ENCODE measurements around the gene TTC28.
"Not testable (repeated sequence)": the region's sequence is repeated elsewhere in the genome, so short reads cannot be mapped to it uniquely, and the experiment has no call there.

TTC28 gene

GRCh38 chr22:28203286-28203685, 476.4 kb downstream of the TTC28 start:
- Histone ChIP-seq H3K9me3 (ENCODE audit: control insufficient read depth, low read length) (no peaks in the 10 kb centered on the region), H3K27ac (ENCODE audit: insufficient read depth, low read length, poor library complexity, severe bottlenecking) (no peak overlapping the region), H3K4me1 (ENCODE audit: control insufficient read depth, insufficient read depth, low read length, poor library complexity, severe bottlenecking) (no peaks in the 10 kb centered on the region), H3K27me3 (replicated peaks; ENCODE audit: control insufficient read depth, insufficient read depth, low read length, poor library complexity, severe bottlenecking) (no peaks in the 10 kb centered on the region), H3K4me3 (ENCODE audit: insufficient read depth, low read depth, low read length, poor library complexity, severe bottlenecking) (no peak overlapping the region), H3K36me3 (ENCODE audit: control insufficient read depth, insufficient read depth, low read length) (no peaks in the 10 kb centered on the region)
- DNase-seq: no peak

GRCh38 chr22:28198692-28199091, 480.9 kb downstream of the TTC28 start:
- no peaks in the 10 kb centered on the region for H3K27me3 ChIP-seq (replicated peaks; ENCODE audit: control insufficient read depth, insufficient read depth, low read length, poor library complexity, severe bottlenecking)
- DNase-seq: no peak
- no peaks in the 10 kb centered on the region for H3K36me3 ChIP-seq (ENCODE audit: control insufficient read depth, insufficient read depth, low read length)
- no peak overlapping the region for H3K27ac ChIP-seq (ENCODE audit: insufficient read depth, low read length, poor library complexity, severe bottlenecking)
- no peaks in the 10 kb centered on the region for H3K4me1 ChIP-seq (ENCODE audit: control insufficient read depth, insufficient read depth, low read length, poor library complexity, severe bottlenecking)
- no peaks in the 10 kb centered on the region for H3K9me3 ChIP-seq (ENCODE audit: control insufficient read depth, low read length)
- H3K4me3 ChIP-seq (ENCODE audit: insufficient read depth, low read depth, low read length, poor library complexity, severe bottlenecking): no peak overlapping the region

GRCh38 chr22:28191571-28191970, 488.1 kb downstream of the TTC28 start:
- DNase-seq: not testable (repeated sequence)

GRCh38 chr22:28188178-28188879, 491.3 kb downstream of the TTC28 start:
- Histone ChIP-seq H3K36me3 (ENCODE audit: control insufficient read depth, insufficient read depth, low read length) (no peaks in the 10 kb centered on the region), H3K4me1 (ENCODE audit: control insufficient read depth, insufficient read depth, low read length, poor library complexity, severe bottlenecking) (no peaks in the 10 kb centered on the region), H3K4me3 (ENCODE audit: insufficient read depth, low read depth, low read length, poor library complexity, severe bottlenecking) (no peak overlapping the region), H3K27me3 (replicated peaks; ENCODE audit: control insufficient read depth, insufficient read depth, low read length, poor library complexity, severe bottlenecking) (peaks cover 3% of the 10 kb centered on the region), H3K9me3 (ENCODE audit: control insufficient read depth, low read length) (no peaks in the 10 kb centered on the region), H3K27ac (ENCODE audit: insufficient read depth, low read length, poor library complexity, severe bottlenecking) (no peak overlapping the region)
- DNase-seq: no peak

More at GRCh38 chr22:28191571-28191970, 488.1 kb downstream of the TTC28 start:
- H3K27me3 ChIP-seq (replicated peaks; ENCODE audit: control insufficient read depth, insufficient read depth, low read length, poor library complexity, severe bottlenecking); H3K27ac ChIP-seq (ENCODE audit: insufficient read depth, low read length, poor library complexity, severe bottlenecking); H3K9me3 ChIP-seq (ENCODE audit: control insufficient read depth, low read length); H3K4me1 ChIP-seq (ENCODE audit: control insufficient read depth, insufficient read depth, low read length, poor library complexity, severe bottlenecking); H3K4me3 ChIP-seq (ENCODE audit: insufficient read depth, low read depth, low read length, poor library complexity, severe bottlenecking); H3K36me3 ChIP-seq (ENCODE audit: control insufficient read depth, insufficient read depth, low read length): not testable (repeated sequence)

- H3K4me3 ChIP-seq (ENCODE audit: insufficient read depth, low read depth, low read length, poor library complexity, severe bottlenecking): no peak overlapping the region
- H3K9me3 ChIP-seq (ENCODE audit: control insufficient read depth, low read length): no peaks in the 10 kb centered on the region
- no peak overlapping the region for H3K27ac ChIP-seq (ENCODE audit: insufficient read depth, low read length, poor library complexity, severe bottlenecking)
- DNase-seq: no peak
- H3K36me3 ChIP-seq (ENCODE audit: control insufficient read depth, insufficient read depth, low read length): no peaks in the 10 kb centered on the region
- H3K4me1 ChIP-seq (ENCODE audit: control insufficient read depth, insufficient read depth, low read length, poor library complexity, severe bottlenecking): no peaks in the 10 kb centered on the region
- peaks cover 3% of the 10 kb centered on the region for H3K27me3 ChIP-seq (replicated peaks; ENCODE audit: control insufficient read depth, insufficient read depth, low read length, poor library complexity, severe bottlenecking)
These were observed 492.0 kb downstream of the TTC28 start for GRCh38 chr22:28187612-28188011.

- peaks cover 3% of the 10 kb centered on the region for H3K27me3 ChIP-seq (replicated peaks; ENCODE audit: control insufficient read depth, insufficient read depth, low read length, poor library complexity, severe bottlenecking)
- H3K9me3 ChIP-seq (ENCODE audit: control insufficient read depth, low read length): no peaks in the 10 kb centered on the region
- H3K36me3 ChIP-seq (ENCODE audit: control insufficient read depth, insufficient read depth, low read length): no peaks in the 10 kb centered on the region
- no peak overlapping the region for H3K27ac ChIP-seq (ENCODE audit: insufficient read depth, low read length, poor library complexity, severe bottlenecking)
- DNase-seq: no peak
- no peak overlapping the region for H3K4me3 ChIP-seq (ENCODE audit: insufficient read depth, low read depth, low read length, poor library complexity, severe bottlenecking)
- H3K4me1 ChIP-seq (ENCODE audit: control insufficient read depth, insufficient read depth, low read length, poor library complexity, severe bottlenecking): no peaks in the 10 kb centered on the region
These were observed 493.0 kb downstream of the TTC28 start for GRCh38 chr22:28186641-28187040.

- Histone ChIP-seq H3K4me1 (ENCODE audit: control insufficient read depth, insufficient read depth, low read length, poor library complexity, severe bottlenecking) (no peaks in the 10 kb centered on the region), H3K27me3 (replicated peaks; ENCODE audit: control insufficient read depth, insufficient read depth, low read length, poor library complexity, severe bottlenecking) (peaks cover 3% of the 10 kb centered on the region), H3K4me3 (ENCODE audit: insufficient read depth, low read depth, low read length, poor library complexity, severe bottlenecking) (no peak overlapping the region), H3K36me3 (ENCODE audit: control insufficient read depth, insufficient read depth, low read length) (no peaks in the 10 kb centered on the region), H3K27ac (ENCODE audit: insufficient read depth, low read length, poor library complexity, severe bottlenecking) (no peak overlapping the region), H3K9me3 (ENCODE audit: control insufficient read depth, low read length) (no peaks in the 10 kb centered on the region)
- DNase-seq: no peak
These were observed 494.5 kb downstream of the TTC28 start for GRCh38 chr22:28185130-28185529.

GRCh38 chr22:28183078-28183860, 496.4 kb downstream of the TTC28 start:
- H3K4me3 ChIP-seq (ENCODE audit: insufficient read depth, low read depth, low read length, poor library complexity, severe bottlenecking): no peak overlapping the region
- no peaks in the 10 kb centered on the region for H3K4me1 ChIP-seq (ENCODE audit: control insufficient read depth, insufficient read depth, low read length, poor library complexity, severe bottlenecking)
- no peaks in the 10 kb centered on the region for H3K9me3 ChIP-seq (ENCODE audit: control insufficient read depth, low read length)
- H3K36me3 ChIP-seq (ENCODE audit: control insufficient read depth, insufficient read depth, low read length): no peaks in the 10 kb centered on the region
- H3K27ac ChIP-seq (ENCODE audit: insufficient read depth, low read length, poor library complexity, severe bottlenecking): no peak overlapping the region
- peaks cover 3% of the 10 kb centered on the region for H3K27me3 ChIP-seq (replicated peaks; ENCODE audit: control insufficient read depth, insufficient read depth, low read length, poor library complexity, severe bottlenecking)
- no peak for DNase-seq

GRCh38 chr22:28180804-28181731, 498.6 kb downstream of the TTC28 start:
- no peaks in the 10 kb centered on the region for H3K36me3 ChIP-seq (ENCODE audit: control insufficient read depth, insufficient read depth, low read length)
- H3K27me3 ChIP-seq (replicated peaks; ENCODE audit: control insufficient read depth, insufficient read depth, low read length, poor library complexity, severe bottlenecking): no peaks in the 10 kb centered on the region
- no peaks in the 10 kb centered on the region for H3K4me1 ChIP-seq (ENCODE audit: control insufficient read depth, insufficient read depth, low read length, poor library complexity, severe bottlenecking)
- DNase-seq: no peak
- H3K9me3 ChIP-seq (ENCODE audit: control insufficient read depth, low read length): no peaks in the 10 kb centered on the region
- no peak overlapping the region for H3K4me3 ChIP-seq (ENCODE audit: insufficient read depth, low read depth, low read length, poor library complexity, severe bottlenecking)
- no peak overlapping the region for H3K27ac ChIP-seq (ENCODE audit: insufficient read depth, low read length, poor library complexity, severe bottlenecking)
